ENCODE results near the gene ZFP64. TPM values are rescaled to one million over a fixed set of nuclear protein-coding genes. Genes with fewer than 3 reads are reported as not detected.
"Not testable (repeated sequence)": the region's sequence is repeated elsewhere in the genome, so short reads cannot be mapped to it uniquely, and the experiment has no call there.

Gene ZFP64
- total RNA-seq, 1 donor from 2014 or later = 17.0 TPM

- intact Hi-C loops (cut with DNase I) = no loop called here
- DNase-seq (ENCODE audit: low spot score) = no peak
- ATAC-seq = no peak
Measured at GRCh38 chr20:52207020-52207810, 15.6 kb upstream of the ZFP64 start.

GRCh38 chr20:52204136-52204535 is 12.6 kb upstream of the ZFP64 start:
- ATAC-seq (no peak), DNase-seq (ENCODE audit: low spot score) (no peak)
- intact Hi-C loops (cut with DNase I) = no loop called here

DNA sequence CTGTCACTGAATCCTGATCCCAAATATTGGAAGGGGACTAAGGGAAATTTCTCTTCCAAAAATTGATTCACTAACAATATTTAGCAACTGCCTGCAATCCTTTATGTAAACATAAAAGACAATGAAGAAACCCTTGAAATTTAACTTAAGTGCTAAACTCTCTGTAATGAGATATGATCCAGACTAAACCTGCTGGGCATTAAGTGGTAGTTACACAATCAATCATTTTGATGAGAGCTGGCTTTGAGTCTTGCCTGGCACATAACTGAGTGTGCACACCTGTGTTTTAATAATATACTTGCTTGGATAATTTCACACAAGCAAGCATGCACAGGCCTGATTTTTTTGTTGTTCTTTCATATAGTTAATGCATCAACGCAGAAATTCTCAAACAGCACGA is 9.8 kb upstream of the ZFP64 start:
- no peak for DNase-seq (ENCODE audit: low spot score)
- ATAC-seq = no peak
- intact Hi-C loops (cut with DNase I) = no loop called here

DNA sequence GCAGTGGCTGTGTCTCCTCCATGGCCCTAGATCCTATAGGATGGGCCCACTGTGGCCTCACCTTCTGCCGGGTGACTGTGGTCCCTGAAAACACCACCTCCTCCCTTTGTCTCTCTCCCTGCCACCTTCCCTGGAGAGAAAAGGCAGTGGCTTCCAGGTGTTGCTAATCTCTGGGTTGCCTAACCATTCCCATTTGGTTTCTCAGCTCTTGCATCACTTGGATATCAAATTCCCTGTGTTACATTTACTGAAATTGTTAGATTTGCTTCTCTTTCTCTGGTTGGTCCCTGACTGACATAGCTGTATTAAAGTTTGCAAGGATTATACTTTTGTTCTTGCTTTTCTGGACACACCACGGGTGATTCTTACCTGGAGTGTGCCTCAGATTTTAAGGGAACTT is 9.3 kb upstream of the ZFP64 start:
- intact Hi-C loops (cut with DNase I) = no loop called here
- DNase-seq (ENCODE audit: low spot score) (no peak), ATAC-seq (no peak)

- intact Hi-C loops (cut with DNase I) = no loop called here
- DNase-seq (ENCODE audit: low spot score) (no peak), ATAC-seq (no peak)
Measured at GRCh38 chr20:52196845-52197244, 5.3 kb upstream of the ZFP64 start.

DNA sequence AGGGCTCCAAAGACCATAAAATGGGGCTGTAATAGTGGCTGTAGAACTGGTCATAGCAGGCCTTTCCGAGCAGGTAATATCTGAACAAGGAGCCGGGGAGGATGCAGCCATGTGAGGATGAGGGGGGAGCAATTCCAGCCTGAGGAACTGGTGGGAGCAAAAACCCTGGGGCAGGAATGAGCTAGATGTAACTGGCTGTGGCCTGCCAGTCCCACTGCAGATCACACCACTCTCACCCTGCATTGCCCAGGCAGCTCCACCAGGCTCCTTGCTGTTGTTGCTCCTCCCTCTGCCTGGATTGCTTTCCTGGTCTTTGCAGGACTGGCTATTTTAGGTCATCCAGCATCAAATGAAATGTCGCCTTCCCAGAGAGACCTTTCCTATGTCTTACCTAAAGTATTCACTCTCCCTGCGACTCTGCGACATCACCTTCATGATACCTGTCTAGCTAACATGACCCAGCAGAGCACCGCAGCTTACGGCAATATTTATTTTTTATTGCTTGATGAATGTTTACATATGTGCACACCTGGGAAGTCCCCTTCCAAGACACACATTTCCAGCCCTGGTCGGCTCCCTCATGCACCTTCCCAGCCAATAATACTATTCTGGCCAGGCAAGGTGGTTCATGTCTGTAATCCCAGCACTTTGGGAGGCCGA is 2.4 kb upstream of the ZFP64 start:
- ATAC-seq (no peak), DNase-seq (ENCODE audit: low spot score) (no peak)
- intact Hi-C loops (cut with DNase I) = no loop called here

DNA sequence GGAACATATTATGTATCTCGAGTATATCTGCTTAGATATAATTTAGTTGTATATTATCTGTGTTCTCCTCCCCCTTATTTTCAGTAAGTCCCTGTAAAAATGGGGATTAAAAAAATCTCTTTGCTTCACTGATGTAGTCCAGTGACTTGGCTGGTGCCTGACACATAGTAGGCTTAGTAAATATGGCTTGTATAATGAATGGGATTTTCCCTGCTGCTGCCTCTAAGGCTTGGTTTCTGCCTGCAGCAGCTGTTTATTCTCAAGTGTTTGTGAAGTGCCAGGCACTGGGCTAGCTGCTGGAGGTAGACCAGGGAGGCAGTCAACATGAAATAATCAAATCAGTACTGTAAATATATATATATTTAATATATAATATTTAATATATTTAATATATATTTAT is 1.6 kb upstream of the ZFP64 start:
- ATAC-seq (no peak), DNase-seq (ENCODE audit: low spot score) (no peak)
- intact Hi-C loops (cut with DNase I) = no loop called here

DNA sequence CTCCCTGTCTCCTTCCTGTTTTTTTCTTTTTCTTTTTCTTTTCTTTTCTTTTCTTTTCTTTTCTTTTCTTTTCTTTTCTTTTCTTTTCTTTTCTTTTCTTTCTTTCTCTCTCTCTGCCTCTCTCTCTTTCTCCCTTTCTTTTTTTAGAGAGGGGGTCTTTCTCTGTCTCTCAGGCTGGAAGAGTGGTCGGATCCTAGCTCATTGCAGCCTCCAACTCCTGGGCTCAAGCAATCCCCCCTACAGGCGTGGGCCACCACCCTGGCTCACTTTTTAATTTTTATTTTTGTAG is 1.1 kb upstream of the ZFP64 start:
- intact Hi-C loops (cut with DNase I); DNase-seq (ENCODE audit: low spot score): not testable (repeated sequence)

DNA sequence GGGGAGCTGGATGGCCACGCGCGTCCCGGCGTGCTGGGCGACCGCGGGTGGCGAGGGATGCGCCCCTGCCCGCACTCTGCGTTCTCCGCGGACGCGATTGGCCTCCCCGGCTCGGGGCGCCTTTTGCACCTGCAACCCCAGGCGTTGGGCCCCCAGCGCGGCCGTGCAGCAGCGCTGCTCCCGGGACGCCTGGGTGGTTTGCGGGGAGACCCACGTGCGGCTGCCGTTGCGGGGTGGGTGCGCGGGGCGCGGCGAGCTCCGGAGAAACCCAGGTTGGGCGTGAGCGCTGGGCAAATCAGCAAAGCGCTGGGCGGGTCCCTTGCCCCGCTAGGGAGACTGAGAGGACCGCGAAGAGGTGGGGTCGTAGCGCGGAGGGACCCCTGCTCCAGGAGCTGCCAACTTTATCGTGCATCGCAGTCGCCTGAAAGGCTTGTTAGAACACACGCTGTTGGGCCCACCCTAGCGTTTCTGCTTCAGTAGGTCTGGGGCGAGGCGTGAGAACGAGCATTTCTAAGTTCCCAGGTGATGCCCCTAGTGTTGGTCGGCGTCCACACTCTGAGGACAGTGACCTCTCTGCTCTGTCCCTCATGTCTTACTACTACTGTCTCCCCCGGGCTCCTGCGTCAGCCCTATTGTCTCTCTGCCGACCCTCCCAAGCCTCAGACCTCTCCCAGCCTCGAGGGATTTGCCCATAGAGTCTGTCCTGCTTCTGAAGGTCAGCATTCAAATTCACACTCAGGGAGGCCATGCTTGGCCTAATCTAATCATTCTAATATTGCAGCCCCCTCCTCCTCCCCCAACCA is 538 bp upstream of the ZFP64 start:
- ATAC-seq (peak; percentile 38), DNase-seq (ENCODE audit: low spot score) (peak; percentile 64)
- intact Hi-C loops (cut with DNase I) = no loop called here

More for the DNA sequence above, 1.1 kb upstream of the ZFP64 start:
- ATAC-seq = not testable (repeated sequence)

GRCh38 chr20:52190437-52191131 is 995 bp downstream of the ZFP64 start:
- DNase-seq (ENCODE audit: low spot score) (no peak), ATAC-seq (peak; percentile 53)
- intact Hi-C loops (cut with DNase I) = no loop called here

GRCh38 chr20:52181766-52182165 is 9.8 kb downstream of the ZFP64 start:
- no peak for DNase-seq (ENCODE audit: low spot score)
- no peak for ATAC-seq
- intact Hi-C loops (cut with DNase I) = no loop called here

- no peak for DNase-seq (ENCODE audit: low spot score)
- ATAC-seq = no peak
- intact Hi-C loops (cut with DNase I) = no loop called here
Measured at GRCh38 chr20:52180180-52180840, 11.3 kb downstream of the ZFP64 start.

GRCh38 chr20:52179331-52180179 is 12.0 kb downstream of the ZFP64 start:
- DNase-seq (ENCODE audit: low spot score) (no peak), ATAC-seq (no peak)
- intact Hi-C loops (cut with DNase I) = no loop called here

GRCh38 chr20:52178691-52179090 is 12.9 kb downstream of the ZFP64 start:
- ATAC-seq = no peak
- intact Hi-C loops (cut with DNase I) = no loop called here
- no peak for DNase-seq (ENCODE audit: low spot score)

DNA sequence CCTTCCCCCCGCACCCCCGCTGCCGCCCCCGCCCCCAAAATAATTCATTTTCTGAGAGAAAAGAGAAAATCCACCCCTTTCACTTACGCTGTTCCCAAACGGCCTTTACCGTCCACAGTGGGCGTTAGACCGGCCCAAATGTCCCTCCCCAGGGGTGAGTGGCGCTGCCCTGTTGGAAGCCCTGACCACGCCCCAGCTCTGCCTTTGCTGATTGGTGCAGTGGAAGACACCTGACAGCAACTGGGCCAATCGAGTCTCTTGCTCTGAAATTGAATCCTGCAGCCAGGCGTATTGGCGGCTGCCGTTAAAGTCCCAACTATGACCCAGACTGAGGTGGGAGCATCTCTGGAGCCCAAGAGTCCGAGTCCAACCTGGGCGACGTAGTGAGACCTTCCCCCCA is 15.7 kb downstream of the ZFP64 start:
- ATAC-seq = no peak
- intact Hi-C loops (cut with DNase I) = no loop called here
- DNase-seq (ENCODE audit: low spot score) = no peak

DNA sequence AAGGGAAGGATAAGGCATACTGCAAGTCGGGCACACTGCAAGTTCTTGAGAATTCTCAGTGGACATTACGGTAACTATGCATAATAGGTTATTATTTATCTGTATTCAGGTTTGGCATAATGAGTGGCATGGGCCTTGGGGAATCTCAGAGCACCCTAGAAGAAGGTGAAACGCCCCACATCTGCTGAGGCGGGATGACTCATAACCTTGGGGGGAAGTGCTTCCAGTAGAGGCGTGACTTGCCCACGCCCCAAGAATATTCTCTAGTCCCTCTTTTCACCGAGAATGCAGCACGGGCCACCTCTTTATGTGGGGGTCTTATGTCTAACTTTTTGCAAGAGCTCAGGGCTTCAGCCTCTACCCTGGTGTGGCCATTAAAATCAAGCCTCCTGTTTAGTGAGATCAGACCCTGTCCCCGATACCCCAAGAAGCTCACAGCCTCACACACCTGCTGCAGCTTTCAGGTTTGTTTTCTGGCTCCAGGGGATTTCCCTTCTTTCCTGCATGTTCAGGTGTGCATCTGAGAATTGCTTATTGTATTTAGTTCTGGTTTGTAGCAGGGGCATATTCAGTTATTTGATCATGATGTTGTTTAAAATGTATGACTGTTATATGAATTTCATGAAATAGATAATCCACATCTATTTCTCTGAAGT is 19.1 kb downstream of the ZFP64 start:
- intact Hi-C loops (cut with DNase I) = no loop called here
- no peak for DNase-seq (ENCODE audit: low spot score)
- ATAC-seq = no peak

DNA sequence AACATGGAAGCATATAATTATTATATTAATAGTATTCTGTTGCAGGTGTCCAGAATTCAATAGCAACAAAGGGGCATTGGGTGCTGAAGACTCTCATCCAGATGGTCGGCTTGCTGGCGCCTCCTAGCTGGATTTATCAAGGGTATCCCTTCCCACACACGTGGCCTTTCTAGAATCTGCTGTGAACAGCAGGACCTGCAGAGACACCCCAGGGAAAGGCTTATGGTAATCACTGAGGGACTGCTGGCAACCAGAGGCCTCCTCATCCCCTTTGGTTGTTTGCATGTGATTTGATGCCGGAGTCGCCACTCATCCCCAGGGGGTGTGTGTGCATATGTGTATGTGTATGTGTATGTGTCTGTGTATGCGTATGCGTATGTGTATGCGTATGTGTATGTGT is 20.6 kb downstream of the ZFP64 start:
- intact Hi-C loops (cut with DNase I) = no loop called here
- DNase-seq (ENCODE audit: low spot score) (no peak), ATAC-seq (no peak)

- intact Hi-C loops (cut with DNase I) = no loop called here
- DNase-seq (ENCODE audit: low spot score) (no peak), ATAC-seq (no peak)
Measured at GRCh38 chr20:52168116-52168515, 23.5 kb downstream of the ZFP64 start.

Measured in sciatic nerve (tissue), 2 donors.